Measurements from ENCODE around the gene LRP11. TPM values are rescaled to one million over a fixed set of nuclear protein-coding genes. Genes with fewer than 3 reads are reported as not detected.

The LRP11 gene
- total and polyA plus RNA-seq, 8 donors: 5.4 to 22.2 (median 15.2) TPM

DNA sequence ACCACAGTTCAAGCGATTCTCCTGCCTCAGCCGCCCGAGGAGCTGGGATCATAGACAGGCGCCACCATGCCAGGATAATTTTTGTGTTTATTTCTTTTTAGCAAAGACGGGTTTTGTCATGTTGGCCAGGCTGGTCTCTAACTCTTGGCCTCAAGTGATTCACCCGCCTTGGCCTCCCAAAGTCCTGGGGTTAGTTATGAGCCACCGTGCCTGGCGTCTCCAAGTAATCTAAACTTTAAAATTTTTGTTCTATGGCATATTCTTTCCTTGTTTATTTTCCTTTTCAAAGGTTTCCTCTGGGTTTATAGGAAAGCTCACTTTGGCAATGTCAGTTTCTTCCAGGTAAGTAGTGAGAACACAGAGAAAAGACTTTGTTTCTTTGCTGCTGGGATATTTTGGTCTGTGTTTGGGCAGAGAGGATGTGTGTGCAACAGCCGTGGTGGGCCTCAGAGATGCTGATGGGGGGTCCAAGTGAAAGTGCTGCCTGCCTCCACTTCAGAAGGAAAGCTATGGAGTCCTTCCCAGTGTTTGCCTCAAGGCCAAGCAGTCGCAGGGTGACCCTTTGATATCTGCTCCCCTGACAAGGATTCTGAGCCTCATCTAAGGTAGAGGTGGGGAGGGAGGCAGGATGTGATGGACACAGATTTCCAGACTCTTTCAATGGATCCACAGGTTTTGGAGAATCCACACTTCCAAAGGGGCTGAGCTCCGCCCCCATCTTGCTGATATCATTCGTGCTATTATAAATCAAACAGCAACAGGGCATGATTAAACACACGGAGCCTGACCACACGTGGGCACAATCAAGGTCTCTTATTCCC, 2.3 kb downstream of the LRP11 start:
- Histone ChIP-seq H3K4me3 (peak overlapping the region in 1 of 4 donors; percentile 77), H3K36me3 (no peaks in the 10 kb centered on the region), H3K27me3 (no peaks in the 10 kb centered on the region), H3K4me1 (peaks cover 0 to 22% (median 11%) of the 10 kb centered on the region in 3 donors), H3K9me3 (no peaks in the 10 kb centered on the region), H3K27ac (peak overlapping the region in 1 of 4 donors; percentile 96)
- WGBS, 2 donors: 63 to 68% methylated on average over 14 of the region's 14 CpGs
- FAIRE-seq (no peak), ATAC-seq (no peak), DNase-seq (no peak)
- no peak for TF ChIP-seq CTCF (IDR thresholded peaks at IDR 0.05)
- intact Hi-C loops (cut with DNase I): loop anchor here in 1 of 3 donors (10.0 kb wide), 1 partner anchor 127 kb away; no protein-coding TSS in a partner anchor

DNA sequence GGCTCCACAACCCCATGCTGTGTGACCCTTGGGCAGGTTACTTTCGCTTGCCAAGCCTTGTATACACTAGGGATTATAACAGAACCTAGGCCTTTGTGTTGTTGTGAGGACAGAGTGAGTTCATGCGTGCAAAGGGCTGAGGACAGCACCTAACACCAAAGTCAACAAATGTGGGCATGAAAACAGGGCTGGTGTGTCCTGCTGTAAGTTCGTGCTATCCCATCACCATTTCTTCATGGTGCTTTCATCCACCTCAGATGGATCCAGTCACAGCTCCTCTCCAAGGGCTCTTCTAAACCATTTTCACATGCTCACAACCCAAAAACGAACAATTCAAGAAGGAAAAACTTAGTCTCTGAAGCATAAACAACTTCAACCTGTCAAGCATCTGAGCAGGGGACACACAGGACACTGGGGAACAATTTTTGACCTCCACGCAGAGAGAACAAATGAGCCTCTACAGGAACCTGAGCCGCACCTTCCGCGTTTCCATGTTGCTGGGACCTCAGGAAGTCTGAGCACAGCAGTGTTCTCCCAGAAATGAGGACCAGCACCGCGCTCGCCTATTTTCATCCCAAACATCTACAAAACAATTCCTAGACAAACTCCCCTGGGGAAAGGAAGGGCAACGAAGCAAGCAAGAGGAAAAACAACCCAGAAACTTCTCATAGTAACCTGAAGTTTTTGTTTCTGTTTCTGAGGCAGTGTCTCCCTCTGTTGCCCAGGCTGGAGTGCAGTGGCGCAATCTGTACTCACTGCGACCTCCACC, 3.1 kb downstream of the LRP11 start:
- Histone ChIP-seq H3K4me1 (peaks cover 0 to 22% (median 11%) of the 10 kb centered on the region in 3 donors), H3K9me3 (no peaks in the 10 kb centered on the region), H3K36me3 (no peaks in the 10 kb centered on the region), H3K27ac (peak overlapping the region in 2 of 4 donors; percentile 2 to 19), H3K4me3 (no peak overlapping the region), H3K27me3 (no peaks in the 10 kb centered on the region)
- intact Hi-C loops (cut with DNase I): loop anchor here in 1 of 3 donors (10.0 kb wide), 1 partner anchor 126 kb away; no protein-coding TSS in a partner anchor
- WGBS, 2 donors: 88 to 90% methylated on average over 14 of the region's 14 CpGs
- TF ChIP-seq CTCF (IDR thresholded peaks at IDR 0.05): no peak
- no peak for FAIRE-seq
- ATAC-seq: no peak
- DNase-seq: no peak

DNA sequence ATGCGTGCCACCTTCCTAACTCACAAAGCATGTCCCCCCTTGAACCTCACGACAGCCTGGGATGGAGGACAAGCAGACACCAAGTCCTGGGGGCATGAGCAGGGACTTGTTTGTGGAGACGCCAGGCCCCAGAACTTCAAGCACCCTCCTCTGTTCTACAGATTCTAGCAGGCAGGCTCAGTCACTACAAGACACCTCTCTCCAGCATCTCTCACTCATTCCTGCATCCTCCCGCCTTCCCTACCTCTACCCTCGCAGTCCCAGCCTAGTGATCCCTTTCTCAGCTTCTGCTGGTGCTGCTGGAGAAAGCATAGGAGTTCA, 3.7 kb downstream of the LRP11 start:
- ATAC-seq (no peak), FAIRE-seq (no peak)

DNA sequence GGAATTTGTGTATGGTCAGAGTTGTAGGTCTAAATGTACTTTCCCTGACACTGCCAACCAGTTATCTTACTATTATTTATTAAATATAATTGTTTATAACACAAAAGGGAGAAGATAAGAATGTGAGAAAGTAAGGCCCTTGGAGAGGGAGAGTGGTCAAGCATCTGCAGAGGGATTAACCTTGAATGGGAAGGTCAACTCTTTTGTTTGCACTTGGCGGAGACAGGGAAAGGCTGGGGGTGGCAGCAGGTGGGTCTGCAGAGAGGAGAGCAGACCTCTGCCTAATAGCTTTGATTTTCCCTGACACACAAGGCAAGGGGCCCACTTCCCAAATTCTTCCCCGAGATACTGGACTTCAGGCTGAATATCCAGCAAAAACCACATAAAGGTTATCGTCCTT, 4.2 kb downstream of the LRP11 start:
- WGBS, 2 donors: 40 to 55% methylated on average over 3 of the region's 3 CpGs
- Histone ChIP-seq H3K27ac (peak overlapping the region in 3 of 4 donors; percentile 19 to 62 (median 37)), H3K36me3 (no peaks in the 10 kb centered on the region), H3K4me1 (peaks cover 0 to 25% (median 11%) of the 10 kb centered on the region in 3 donors), H3K4me3 (no peak overlapping the region), H3K27me3 (no peaks in the 10 kb centered on the region), H3K9me3 (no peaks in the 10 kb centered on the region)
- TF ChIP-seq CTCF (IDR thresholded peaks at IDR 0.05): no peak
- intact Hi-C loops (cut with DNase I): loop anchor here in 1 of 3 donors (10.0 kb wide), 1 partner anchor 125 kb away; no protein-coding TSS in a partner anchor
- ATAC-seq: no peak
- no peak for DNase-seq
- no peak for FAIRE-seq

More for the DNA sequence above, 3.7 kb downstream of the LRP11 start:
- 87 to 89% methylated on average over 5 of the region's 5 CpGs for WGBS, 2 donors
- no peak overlapping the region for H3K4me3 ChIP-seq
- no peaks in the 10 kb centered on the region for H3K9me3 ChIP-seq
- intact Hi-C loops (cut with DNase I): loop anchor here in 1 of 3 donors (10.0 kb wide), 1 partner anchor 126 kb away; no protein-coding TSS in a partner anchor
- TF ChIP-seq CTCF (IDR thresholded peaks at IDR 0.05): no peak
- peaks cover 0 to 25% (median 11%) of the 10 kb centered on the region in 3 donors for H3K4me1 ChIP-seq
- no peaks in the 10 kb centered on the region for H3K27me3 ChIP-seq
- DNase-seq: no peak
- no peaks in the 10 kb centered on the region for H3K36me3 ChIP-seq
- peak overlapping the region in 2 of 4 donors; percentile 2 to 19 for H3K27ac ChIP-seq

All from pancreas (tissue), 10 donors.